ENCODE results near the gene CIC.

The CIC gene

GRCh38 chr19:42244347-42245220 lies 24.5 kb upstream of the CIC start:
- peak; percentile 96 for DNase-seq
- H4K8ac ChIP-seq (ENCODE audit: low read length): peak overlapping the region; percentile 83
- WGBS: 13% methylated on average over 45 of the region's 45 CpGs

GRCh38 chr19:42245231-42245630 lies 23.8 kb upstream of the CIC start:
- peaks cover 22% of the 10 kb centered on the region for H3K79me1 ChIP-seq (replicated peaks; ENCODE audit: low read length, poor library complexity, severe bottlenecking)
- no peak overlapping the region for H3K27ac ChIP-seq (ENCODE audit: low read length, poor library complexity, severe bottlenecking)
- H2BK12ac ChIP-seq (ENCODE audit: low read length in 2 of 2): no peak overlapping the region
- H3K4me1 ChIP-seq (ENCODE audit: control insufficient read depth, insufficient read depth, low read depth, low read length): peaks cover 29% of the 10 kb centered on the region
- peak overlapping the region in 1 of 2 experiments; percentile 81 for H3K4me3 ChIP-seq (ENCODE audit: insufficient read depth in 1 of 2, low read depth in 1 of 2, low read length in 2 of 2)
- H3K27me3 ChIP-seq (ENCODE audit: control insufficient read depth in 1 of 2, insufficient read depth in 1 of 2, low read length in 2 of 2): no peaks in the 10 kb centered on the region
- H3K23ac ChIP-seq (ENCODE audit: low read length in 2 of 2): no peak overlapping the region
- H2AK5ac ChIP-seq (ENCODE audit: low read length, severe bottlenecking): peak overlapping the region; percentile 0
- no peak overlapping the region for H3K4me2 ChIP-seq (ENCODE audit: low read length, poor library complexity, severe bottlenecking)
- peak overlapping the region; percentile 83 for H4K8ac ChIP-seq (ENCODE audit: low read length)
- no peak overlapping the region for H2BK120ac ChIP-seq (ENCODE audit: low read depth, low read length)
- 86% methylated on average over 10 of the region's 10 CpGs for WGBS
- H2BK5ac ChIP-seq (ENCODE audit: low read depth, low read length, poor library complexity, severe bottlenecking): no peak overlapping the region
- no peak overlapping the region for H3K18ac ChIP-seq (ENCODE audit: low read depth in 1 of 2, low read length in 2 of 2)
- H3K14ac ChIP-seq (ENCODE audit: low read length in 2 of 2): no peak overlapping the region
- no peak overlapping the region for H2BK15ac ChIP-seq (ENCODE audit: low read depth, poor library complexity, severe bottlenecking)
- H2AFZ ChIP-seq (ENCODE audit: low read depth, low read length): no peak overlapping the region
- no peak overlapping the region for H3K4ac ChIP-seq (ENCODE audit: low read depth in 1 of 2, low read length in 2 of 2)
- H3K36me3 ChIP-seq (ENCODE audit: control insufficient read depth in 1 of 2, insufficient read depth in 2 of 2, low read depth in 1 of 2, low read length in 2 of 2): peaks cover 19 to 42% of the 10 kb centered on the region in 2 experiments
- DNase-seq: no peak
- peak overlapping the region; percentile 18 for H4K91ac ChIP-seq (ENCODE audit: low read length)
- peak overlapping the region; percentile 99 for H3K9ac ChIP-seq (ENCODE audit: low read length)
- H3K9me3 ChIP-seq (ENCODE audit: control insufficient read depth, low read length): no peaks in the 10 kb centered on the region

More at GRCh38 chr19:42244347-42245220, 24.5 kb upstream of the CIC start:
- Histone ChIP-seq H4K91ac (ENCODE audit: low read length) (peak overlapping the region; percentile 56), H3K9me3 (ENCODE audit: control insufficient read depth, low read length) (no peaks in the 10 kb centered on the region), H3K79me1 (replicated peaks; ENCODE audit: low read length, poor library complexity, severe bottlenecking) (peaks cover 26% of the 10 kb centered on the region), H2BK120ac (ENCODE audit: low read depth, low read length) (no peak overlapping the region), H3K14ac (ENCODE audit: low read length in 2 of 2) (peak overlapping the region in 1 of 2 experiments; percentile 7), H3K27ac (ENCODE audit: low read length, poor library complexity, severe bottlenecking) (peak overlapping the region; percentile 92), H3K4ac (ENCODE audit: low read depth in 1 of 2, low read length in 2 of 2) (peak overlapping the region; percentile 76 to 81), H3K4me3 (ENCODE audit: insufficient read depth in 1 of 2, low read depth in 1 of 2, low read length in 2 of 2) (peak overlapping the region in 1 of 2 experiments; percentile 81), H2AFZ (ENCODE audit: low read depth, low read length) (no peak overlapping the region), H2AK5ac (ENCODE audit: low read length, severe bottlenecking) (peak overlapping the region; percentile 55), H2BK15ac (ENCODE audit: low read depth, poor library complexity, severe bottlenecking) (peak overlapping the region; percentile 60), H3K18ac (ENCODE audit: low read depth in 1 of 2, low read length in 2 of 2) (peak overlapping the region; percentile 54 to 64), H3K4me1 (ENCODE audit: control insufficient read depth, insufficient read depth, low read depth, low read length) (peaks cover 33% of the 10 kb centered on the region), H3K23ac (ENCODE audit: low read length in 2 of 2) (no peak overlapping the region), H3K36me3 (ENCODE audit: control insufficient read depth in 1 of 2, insufficient read depth in 2 of 2, low read depth in 1 of 2, low read length in 2 of 2) (peaks cover 19 to 41% of the 10 kb centered on the region in 2 experiments), H3K4me2 (ENCODE audit: low read length, poor library complexity, severe bottlenecking) (peak overlapping the region; percentile 79), H2BK12ac (ENCODE audit: low read length in 2 of 2) (peak overlapping the region in 1 of 2 experiments; percentile 80), H3K27me3 (ENCODE audit: control insufficient read depth in 1 of 2, insufficient read depth in 1 of 2, low read length in 2 of 2) (no peaks in the 10 kb centered on the region), H2BK5ac (ENCODE audit: low read depth, low read length, poor library complexity, severe bottlenecking) (no peak overlapping the region), H3K9ac (ENCODE audit: low read length) (peak overlapping the region; percentile 99)

- H2BK120ac ChIP-seq (ENCODE audit: low read depth, low read length): peak overlapping the region; percentile 8
- WGBS: 37% methylated on average over 10 of the region's 10 CpGs
- H2BK5ac ChIP-seq (ENCODE audit: low read depth, low read length, poor library complexity, severe bottlenecking): no peak overlapping the region
- peak overlapping the region in 1 of 2 experiments; percentile 15 for H3K4me3 ChIP-seq (ENCODE audit: insufficient read depth in 1 of 2, low read depth in 1 of 2, low read length in 2 of 2)
- H3K27ac ChIP-seq (ENCODE audit: low read length, poor library complexity, severe bottlenecking): peak overlapping the region; percentile 48
- peaks cover 21% of the 10 kb centered on the region for H3K79me1 ChIP-seq (replicated peaks; ENCODE audit: low read length, poor library complexity, severe bottlenecking)
- no peak overlapping the region for H2AFZ ChIP-seq (ENCODE audit: low read depth, low read length)
- peak overlapping the region; percentile 80 for H2AK5ac ChIP-seq (ENCODE audit: low read length, severe bottlenecking)
- H3K27me3 ChIP-seq (ENCODE audit: control insufficient read depth in 1 of 2, insufficient read depth in 1 of 2, low read length in 2 of 2): no peaks in the 10 kb centered on the region
- H4K8ac ChIP-seq (ENCODE audit: low read length): peak overlapping the region; percentile 85
- no peak overlapping the region for H3K14ac ChIP-seq (ENCODE audit: low read length in 2 of 2)
- peak overlapping the region; percentile 99 for H3K9ac ChIP-seq (ENCODE audit: low read length)
- peak overlapping the region; percentile 18 to 38 for H2BK12ac ChIP-seq (ENCODE audit: low read length in 2 of 2)
- no peak overlapping the region for H3K4me2 ChIP-seq (ENCODE audit: low read length, poor library complexity, severe bottlenecking)
- peak; percentile 87 for DNase-seq
- H3K4ac ChIP-seq (ENCODE audit: low read depth in 1 of 2, low read length in 2 of 2): peak overlapping the region in 1 of 2 experiments; percentile 35
- no peak overlapping the region for H3K23ac ChIP-seq (ENCODE audit: low read length in 2 of 2)
- no peak overlapping the region for H4K91ac ChIP-seq (ENCODE audit: low read length)
- H3K18ac ChIP-seq (ENCODE audit: low read depth in 1 of 2, low read length in 2 of 2): peak overlapping the region; percentile 25 to 50
- no peaks in the 10 kb centered on the region for H3K9me3 ChIP-seq (ENCODE audit: control insufficient read depth, low read length)
- no peak overlapping the region for H2BK15ac ChIP-seq (ENCODE audit: low read depth, poor library complexity, severe bottlenecking)
- peaks cover 14 to 50% of the 10 kb centered on the region in 2 experiments for H3K36me3 ChIP-seq (ENCODE audit: control insufficient read depth in 1 of 2, insufficient read depth in 2 of 2, low read depth in 1 of 2, low read length in 2 of 2)
- H3K4me1 ChIP-seq (ENCODE audit: control insufficient read depth, insufficient read depth, low read depth, low read length): peaks cover 33% of the 10 kb centered on the region
These were observed 22.7 kb upstream of the CIC start for GRCh38 chr19:42246143-42246921.

Measured in mesenchymal stem cell (in vitro differentiated cells and primary cell).